Adrenal gland (tissue), 12 donors: ENCODE results near the gene SH3RF2. TPM values are rescaled to one million over a fixed set of nuclear protein-coding genes. Genes with fewer than 3 reads are reported as not detected.

Experiments
- DNase-seq, 7 donors: peaks; one replicate each; pipeline ENCODE4 v3.0.0-alpha.2; 2019 to 2020
- H3K27ac ChIP-seq, 5 donors: fragments of 200-600 bp; sonication (generic) in 4 of 5; 1 replicate in 3 of 5; 2 replicates in 2 of 5; pipeline versions ENCODE4 v1.5.1 to v1.8.0; 2016 to 2020; ENCODE audit warnings: mild to moderate bottlenecking in 1 of 5
- H3K27me3 ChIP-seq: fragments of 200-600 bp; 2 replicates; pipeline ENCODE4 v1.8.0; 2021
- H3K36me3 ChIP-seq, 2 donors: fragments of 200-600 bp; replicated peaks in 1 of 2; 1 replicate in 1 of 2; 2 replicates in 1 of 2; pipeline versions ENCODE4 v1.5.1 to v1.8.0; 2018 to 2022
- H3K4me1 ChIP-seq, 2 donors: fragments of 200-600 bp; replicated peaks in 1 of 2; 1 replicate in 1 of 2; 2 replicates in 1 of 2; pipeline versions ENCODE4 v1.5.1 to v1.8.0; 2018 to 2021
- H3K4me3 ChIP-seq, 4 donors: fragments of 200-600 bp; sonication (generic) in 3 of 4; one replicate each; pipeline ENCODE4 v1.5.1; 2016 to 2018
- H3K9me3 ChIP-seq, 3 donors: fragments of 200-600 bp; sonication (generic) in 1 of 3; replicated peaks in 1 of 3; 1 replicate in 2 of 3; 2 replicates in 1 of 3; pipeline versions ENCODE4 v1.5.1 to v1.8.0; 2016 to 2021
- CTCF ChIP-seq, 6 experiments: fragments of 450-650 bp in 4 of 6; fragments of 200-600 bp in 2 of 6; sonication (generic) in 1 of 6; IDR thresholded peaks; 1 replicate in 5 of 6; 2 replicates in 1 of 6; pipeline versions ENCODE4 v1.5.1 to v1.8.0; 2016 to 2021; ENCODE audit warnings: antibody characterized with exemption in 6 of 6, mild to moderate bottlenecking in 2 of 6, moderate library complexity in 1 of 6
- POLR2A ChIP-seq, 2 donors: fragments of 450-650 bp; IDR thresholded peaks; one replicate each; pipeline ENCODE4 v1.6.1; 2017; ENCODE audit warnings: antibody characterized with exemption in 2 of 2, mild to moderate bottlenecking in 2 of 2, moderate library complexity in 1 of 2
- WGBS, 4 donors: extraction: QIAGEN DNeasy Blood & Tissue Kit in 2 of 4; methylation state at CpG; one replicate each; pipeline versions ENCODE4 v1.1.5 to v1.1.7; 2013 to 2017; 5-methylcytosine and 5-hydroxymethylcytosine counted together
- intact Hi-C, 2 donors: fragments of 100-400 bp; cut with DNase I; formaldehyde crosslinking; loops; one replicate each; pipeline versions ENCODE4 v1.14.1 to v1.15.0; 2022 to 2023
- polyA plus RNA-seq, 3 donors: library from polyadenylated mRNA; stranded (reverse); fragments of 200-250 nt in 2 of 3; fragments of 350-450 nt in 1 of 3; fragmentation: Illumina TruSeq in 1 of 3; extraction: RNeasy Lipid Tissue Mini Kit (QIAGEN cat#74804) in 1 of 3; gene quantifications; one replicate each; pipeline ENCODE4 v1.2.3, GENCODE V29; 2013 to 2014
- total RNA-seq, 9 donors: library from RNA; depleted of rRNA in 4 of 9; stranded (reverse); fragments of >200 nt in 4 of 9; fragments of 120-200 nt in 1 of 9; fragmentation: NEBNext Ultra II Directional in 1 of 9; extraction: Animal tissue kit (Norgen Biotek cat#: 25700) in 1 of 9; gene quantifications; one replicate each; pipeline versions ENCODE4 v1.1.0 to v1.2.4, GENCODE V29; 2013 to 2023
- donor health status: healthy with polysubstance abuse.
- donor health status: Bipolar disorder and iron deficiency.
- donor health status: DM: yes; HTN: yes; CAD: no.
- donor health status: DM: no; HTN: no; CAD: no.
- donor health status: DM: no; HTN: no; CAD: no.
- donor health status: DM: yes; HTN: yes; CAD: no.

SH3RF2 gene
- total and polyA plus RNA-seq, 12 donors = 0.60 to 3.8 (median 1.2) TPM

GRCh38 chr5:146109379-146109778, 173.0 kb downstream of the SH3RF2 start:
- intact Hi-C loops = no loop called here
- Histone ChIP-seq H3K27ac (no peak overlapping the region), H3K4me3 (no peak overlapping the region), H3K36me3 (peaks cover 0 to 20% of the 10 kb centered on the region in 2 donors), H3K4me1 (no peaks in the 10 kb centered on the region), H3K9me3 (no peaks in the 10 kb centered on the region), H3K27me3 (no peaks in the 10 kb centered on the region)
- DNase-seq = no peak
- no peak for TF ChIP-seq POLR2A (IDR thresholded peaks at IDR 0.05)
- TF ChIP-seq CTCF (IDR thresholded peaks at IDR 0.05) = no peak
- WGBS, 4 donors = 75 to 86% (median 84%) methylated on average over 1 of the region's 1 CpG

GRCh38 chr5:146111409-146111808, 175.0 kb downstream of the SH3RF2 start:
- H3K4me1 ChIP-seq = no peaks in the 10 kb centered on the region
- intact Hi-C loops = no loop called here

GRCh38 chr5:146112476-146112875, 176.1 kb downstream of the SH3RF2 start:
- Histone ChIP-seq H3K36me3 (peaks cover 0 to 20% of the 10 kb centered on the region in 2 donors), H3K9me3 (no peaks in the 10 kb centered on the region), H3K27me3 (no peaks in the 10 kb centered on the region), H3K4me3 (no peak overlapping the region), H3K4me1 (no peaks in the 10 kb centered on the region), H3K27ac (no peak overlapping the region)
- WGBS, 4 donors = 77 to 93% (median 85%) methylated on average over 5 of the region's 5 CpGs
- TF ChIP-seq POLR2A (IDR thresholded peaks at IDR 0.05) (no peak), CTCF (IDR thresholded peaks at IDR 0.05) (no peak)
- DNase-seq = no peak
- intact Hi-C loops = no loop called here

More at GRCh38 chr5:146111409-146111808, 175.0 kb downstream of the SH3RF2 start:
- 42 to 56% (median 50%) methylated on average over 1 of the region's 1 CpG for WGBS, 4 donors
- H3K4me3 ChIP-seq = no peak overlapping the region
- H3K9me3 ChIP-seq = no peaks in the 10 kb centered on the region
- TF ChIP-seq CTCF (IDR thresholded peaks at IDR 0.05) = no peak
- no peak for TF ChIP-seq POLR2A (IDR thresholded peaks at IDR 0.05)
- DNase-seq = peak in 1 of 7 donors; percentile 7
- no peaks in the 10 kb centered on the region for H3K27me3 ChIP-seq
- peaks cover 0 to 20% of the 10 kb centered on the region in 2 donors for H3K36me3 ChIP-seq
- H3K27ac ChIP-seq = no peak overlapping the region

Other genes with a start within 250 kb of the SH3RF2 start
- 10 to 100 TPM in 2 of 9 donors, 1 to 10 TPM in 7; 3.2 to 42.2 (median 5.5) TPM for gene PRELID2, start 101.2 kb upstream of the SH3RF2 start, total RNA-seq
- 1 to 10 TPM; 2.5 to 3.3 (median 2.5) TPM for gene PRELID2, start 101.2 kb upstream of the SH3RF2 start, polyA plus RNA-seq
- gene GRXCR2, start 63.6 kb upstream of the SH3RF2 start, total RNA-seq = not detected
- gene GRXCR2, start 63.6 kb upstream of the SH3RF2 start, polyA plus RNA-seq = not detected
- gene PLAC8L1, start 169.0 kb downstream of the SH3RF2 start, total RNA-seq = 1 to 10 TPM in 1 of 9 donors, under 1 TPM in 1, not detected in 7; 0.56 to 1.2 TPM
- 1 to 10 TPM in 1 of 3 donors, under 1 TPM in 2; 0.37 to 1.2 (median 0.97) TPM for gene PLAC8L1, start 169.0 kb downstream of the SH3RF2 start, polyA plus RNA-seq
- gene LARS1, start 246.1 kb downstream of the SH3RF2 start, total RNA-seq = 100 to 1,000 TPM in 2 of 9 donors, 10 to 100 TPM in 7; 42.7 to 113 (median 88.0) TPM
- 100 to 1,000 TPM in 1 of 3 donors, 10 to 100 TPM in 2; 37.0 to 119 (median 61.9) TPM for gene LARS1, start 246.1 kb downstream of the SH3RF2 start, polyA plus RNA-seq